HG03457 (cell line): ENCODE data around the gene PLCB1.
"Not testable (repeated sequence)": the region's sequence is repeated elsewhere in the genome, so short reads cannot be mapped to it uniquely, and the experiment has no call there.

Experiments used
- ATAC-seq: cut with Tn5 transposase; IDR thresholded peaks from one replicate; pipeline ENCODE4 v1.9.1; 2021; ENCODE audit warnings: moderate number of reproducible peaks; ENCODE audit not compliant: unreplicated experiment

The PLCB1 gene

DNA sequence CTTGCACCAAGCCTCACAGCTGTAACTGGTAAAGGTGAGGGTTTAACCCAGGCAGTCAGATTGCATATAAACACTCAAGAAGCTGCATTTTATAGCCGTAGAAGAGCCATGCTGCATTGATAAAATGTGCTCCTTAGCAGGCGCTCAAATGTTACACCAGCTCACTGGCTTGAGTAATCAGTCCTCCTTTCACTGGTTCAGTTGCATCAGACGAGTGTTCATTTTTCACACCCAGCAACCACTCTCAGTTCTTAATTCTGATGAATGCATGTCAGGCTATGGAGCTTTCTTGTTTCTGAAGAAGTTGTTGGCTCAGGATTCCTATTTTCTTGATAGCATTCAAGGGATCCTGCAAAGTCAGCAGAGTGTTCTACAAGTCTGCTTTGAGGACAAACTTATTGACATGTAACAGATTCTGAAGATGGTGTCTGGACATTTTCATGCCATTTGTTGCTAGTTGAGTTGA is 198.3 kb downstream of the PLCB1 start:
- ATAC-seq, result no peak

- no peak for ATAC-seq
Observed at GRCh38 chr20:8330785-8331695, 199.0 kb downstream of the PLCB1 start.

DNA sequence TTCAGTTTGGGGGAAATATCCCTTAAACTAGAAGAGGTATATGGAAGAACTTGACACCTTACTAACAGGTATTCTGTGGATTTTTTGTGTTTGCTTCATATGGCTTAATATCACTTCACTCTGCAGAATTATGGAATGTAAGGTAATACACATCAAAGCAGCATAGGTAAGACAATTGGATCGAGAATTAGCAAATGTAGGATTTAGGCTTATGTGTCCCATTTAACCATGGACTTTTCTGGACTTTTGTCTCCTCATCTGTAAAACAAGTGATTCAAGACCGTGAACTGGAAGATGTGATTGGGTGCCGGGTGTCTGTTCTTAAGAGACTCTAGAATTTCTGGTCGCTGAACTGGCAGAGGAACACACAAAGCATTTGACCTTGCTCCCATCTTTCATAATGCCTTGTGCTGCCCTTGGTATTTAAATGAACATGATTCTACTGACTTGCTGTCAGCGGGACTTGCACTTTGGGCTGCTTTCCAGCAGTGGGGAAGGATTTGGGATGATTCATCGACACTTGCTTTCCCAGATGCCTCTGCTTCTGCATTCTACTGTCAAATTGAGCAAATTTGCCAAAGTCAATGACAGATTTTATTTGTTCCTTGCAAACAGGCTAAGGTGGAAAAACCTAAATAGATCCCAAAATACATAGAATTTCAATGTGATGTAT is 199.8 kb downstream of the PLCB1 start:
- no peak for ATAC-seq

- no peak for ATAC-seq
Observed at GRCh38 chr20:8334641-8335040, 202.6 kb downstream of the PLCB1 start.

DNA sequence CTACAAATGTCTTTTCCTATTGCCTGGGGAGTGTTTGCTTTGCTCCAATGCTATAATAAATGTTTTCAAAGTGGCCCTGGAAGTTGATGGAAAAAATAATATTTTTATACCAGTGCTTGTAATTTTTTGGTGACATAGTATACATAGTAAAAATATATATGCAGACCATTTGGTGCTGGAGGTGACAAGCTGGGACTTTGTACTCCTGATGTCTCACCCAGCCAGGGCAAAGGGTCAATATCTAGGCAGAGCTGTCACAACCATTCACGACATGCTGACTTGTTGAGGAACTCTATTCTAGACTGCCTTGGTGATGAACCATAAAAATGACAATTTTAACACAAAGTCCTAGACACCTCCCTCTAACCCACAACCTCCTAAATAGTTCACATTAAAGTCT is 203.0 kb downstream of the PLCB1 start:
- no peak for ATAC-seq

GRCh38 chr20:8335495-8336195 is 203.6 kb downstream of the PLCB1 start:
- ATAC-seq, result no peak

DNA sequence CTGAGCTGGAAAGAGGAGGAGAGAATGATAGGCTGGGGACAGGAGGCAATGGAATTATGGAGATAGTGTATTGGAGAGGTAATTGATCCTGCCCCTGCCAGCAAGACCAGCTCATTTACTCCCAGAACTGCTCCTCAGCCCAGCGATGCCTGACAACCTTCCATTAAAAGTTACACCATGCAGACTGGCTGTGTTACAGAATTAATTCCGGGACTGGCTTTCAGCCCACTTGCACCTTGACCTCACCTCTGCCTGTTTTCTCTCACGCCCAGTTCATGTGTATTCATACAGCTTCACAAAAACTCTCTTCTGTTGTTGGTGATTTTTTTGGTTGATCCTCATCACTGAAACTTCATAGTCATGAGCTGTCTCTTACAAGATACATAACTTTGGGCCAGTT is 207.3 kb downstream of the PLCB1 start:
- ATAC-seq, result no peak

DNA sequence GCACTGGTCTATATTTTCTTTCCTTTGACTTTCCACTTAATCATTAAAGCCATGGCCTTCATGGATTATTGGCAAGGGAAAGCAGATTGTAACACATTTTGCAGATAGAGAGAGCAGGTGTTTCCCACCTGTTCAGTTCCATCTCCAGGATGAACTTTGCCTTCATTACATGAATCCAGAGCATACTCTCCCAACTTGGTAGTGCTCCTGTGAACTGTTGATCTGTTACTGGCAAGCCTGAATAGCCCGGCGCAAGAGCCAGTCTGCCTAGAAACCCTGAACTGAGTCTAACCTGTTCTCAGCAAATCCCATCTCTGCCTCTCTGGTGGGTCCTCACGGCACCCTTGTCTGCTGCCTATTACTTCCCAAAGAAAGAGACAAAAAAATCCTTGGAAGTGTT is 210.3 kb downstream of the PLCB1 start:
- ATAC-seq, result no peak

DNA sequence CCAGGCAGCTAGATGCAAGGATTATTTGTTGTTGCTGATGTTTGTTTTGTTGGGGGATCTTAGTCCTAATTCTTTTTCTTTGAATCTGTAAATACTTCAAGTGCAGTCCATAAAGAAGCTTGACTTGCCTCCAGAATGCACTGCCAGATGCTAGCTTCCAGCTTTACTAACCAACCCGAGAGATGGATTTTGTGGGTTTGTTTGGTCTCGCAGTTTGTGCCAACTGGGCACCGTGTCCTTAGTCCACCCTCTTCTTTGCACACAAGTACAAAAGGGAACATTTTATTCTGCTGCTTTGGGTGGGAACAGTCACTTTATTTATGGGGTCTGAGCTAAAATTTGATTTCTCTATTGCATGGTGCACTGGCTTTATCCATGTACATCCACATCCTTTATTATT is 212.0 kb downstream of the PLCB1 start:
- ATAC-seq, result no peak

DNA sequence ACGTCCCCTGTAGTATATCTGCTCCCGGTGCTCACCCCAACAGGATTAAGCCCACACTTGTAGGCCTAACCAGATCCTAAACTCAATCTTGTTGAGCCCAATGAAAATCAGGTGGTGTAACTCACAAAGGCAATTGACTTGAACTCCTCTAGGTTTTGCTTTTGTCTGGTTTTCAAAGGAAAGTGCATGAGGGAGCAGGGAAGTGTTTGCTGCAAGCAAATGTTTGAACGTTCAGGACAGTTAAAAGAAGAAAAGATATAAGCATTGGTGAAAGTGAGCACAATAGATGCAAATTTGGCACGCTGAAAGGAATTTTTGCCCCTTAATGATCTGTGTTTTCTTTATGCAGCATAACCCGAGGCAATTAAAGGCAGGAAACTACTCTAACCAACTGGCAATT is 212.6 kb downstream of the PLCB1 start:
- no peak for ATAC-seq

- ATAC-seq, result no peak
Observed at GRCh38 chr20:8346700-8347270, 214.7 kb downstream of the PLCB1 start.

DNA sequence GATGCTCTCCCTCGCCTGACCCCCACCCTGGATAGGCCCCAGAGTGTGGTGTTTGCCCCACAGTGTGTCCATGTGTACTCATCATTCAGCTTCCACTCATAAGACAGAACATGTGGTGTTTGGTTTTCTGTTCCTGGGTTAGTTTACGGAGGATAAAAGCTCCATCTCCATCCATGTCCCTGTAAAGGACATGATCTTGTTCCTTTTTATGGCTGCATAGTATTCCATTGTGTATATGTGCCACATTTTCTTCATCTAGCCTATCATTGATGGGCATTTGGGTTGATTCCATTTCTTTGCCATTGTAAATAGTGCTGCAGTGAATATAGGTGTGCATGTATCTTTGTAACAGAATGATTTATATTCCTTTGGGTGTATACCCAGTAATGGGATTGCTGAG is 218.2 kb downstream of the PLCB1 start:
- not testable (repeated sequence) for ATAC-seq

DNA sequence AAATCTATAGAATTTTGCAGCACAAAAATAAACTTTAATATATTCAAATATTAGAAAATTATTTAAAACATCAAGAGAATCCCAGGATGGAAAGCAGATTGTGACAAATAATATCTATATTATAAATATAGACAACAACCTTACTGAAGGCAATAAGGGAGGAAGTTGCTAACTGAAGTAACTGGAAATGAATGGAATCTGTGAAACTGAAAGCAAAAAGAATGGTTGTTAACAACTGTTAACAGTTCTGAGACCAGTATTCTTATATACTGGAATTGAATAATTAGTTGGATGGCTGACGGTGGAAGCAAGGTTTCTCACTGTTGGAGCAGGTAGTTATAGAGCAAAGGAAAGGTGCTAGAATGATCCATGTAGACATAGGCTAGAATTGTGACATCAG is 220.4 kb downstream of the PLCB1 start:
- no peak for ATAC-seq

DNA sequence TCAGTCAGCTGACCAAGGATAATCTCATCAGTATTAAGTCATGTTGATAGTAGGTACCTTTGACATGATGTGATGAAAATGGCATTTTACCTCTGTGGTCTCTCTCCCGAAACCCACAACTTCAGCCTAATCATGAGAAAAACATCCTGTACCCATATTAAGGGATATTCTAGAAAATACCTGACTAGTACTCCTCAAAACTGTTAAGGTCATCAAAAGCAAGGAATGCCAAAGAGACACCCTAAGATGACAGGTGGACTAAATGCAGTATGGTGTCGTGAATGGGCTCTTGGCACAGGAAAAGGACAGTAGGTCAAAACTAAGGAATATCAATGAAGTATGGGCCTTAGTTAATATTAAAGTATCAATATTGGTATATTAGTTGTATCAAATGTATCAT is 221.4 kb downstream of the PLCB1 start:
- no peak for ATAC-seq

- ATAC-seq, result no peak
Observed at GRCh38 chr20:8355453-8355852, 223.4 kb downstream of the PLCB1 start.

- no peak for ATAC-seq
Observed at GRCh38 chr20:8356806-8357205, 224.7 kb downstream of the PLCB1 start.

- ATAC-seq, result no peak
Observed at GRCh38 chr20:8357703-8358102, 225.6 kb downstream of the PLCB1 start.

GRCh38 chr20:8360035-8360434 is 228.0 kb downstream of the PLCB1 start:
- ATAC-seq, result no peak

- ATAC-seq, result no peak
Observed at GRCh38 chr20:8361006-8361652, 229.1 kb downstream of the PLCB1 start.

DNA sequence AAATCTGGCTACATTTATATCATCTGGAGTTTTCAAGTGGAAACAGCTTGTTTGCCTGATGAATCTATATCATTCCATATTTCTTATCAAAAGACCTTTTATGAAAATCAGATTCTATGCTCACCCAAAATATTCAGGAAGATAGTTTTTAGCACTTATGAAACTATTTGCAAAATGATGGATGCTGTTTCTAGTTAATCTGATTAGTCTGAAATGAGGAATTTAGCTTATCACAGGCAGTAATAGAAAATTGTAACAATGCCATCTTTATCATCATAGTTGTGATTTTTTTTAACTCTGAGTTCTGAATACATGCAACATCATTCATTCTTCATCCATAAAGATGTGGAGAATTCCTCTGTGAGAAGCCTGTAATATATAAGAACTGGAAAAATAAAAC is 229.7 kb downstream of the PLCB1 start:
- ATAC-seq, result no peak

DNA sequence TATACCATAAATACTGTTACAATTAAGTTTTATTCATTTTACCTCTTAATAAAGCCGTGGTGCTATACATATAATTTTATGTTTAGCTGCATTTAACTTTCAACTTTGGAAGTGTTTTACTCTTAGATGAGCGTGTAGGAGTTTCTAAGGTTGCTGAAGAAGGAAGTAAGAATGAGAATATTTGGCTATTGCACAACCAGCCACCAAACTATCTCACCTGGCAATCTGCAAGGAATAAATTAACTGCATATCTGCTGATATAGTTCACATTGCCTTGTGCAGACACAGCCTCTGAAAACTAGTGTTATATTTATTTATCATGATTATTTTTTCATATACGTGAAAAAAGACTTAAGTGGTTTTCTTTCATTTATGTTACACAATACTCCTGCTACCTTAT is 230.4 kb downstream of the PLCB1 start:
- ATAC-seq, result no peak
